ENCODE measurements around the gene AVPR1A.

Gene AVPR1A

GRCh38 chr12:63093711-63094110, 57.3 kb downstream of the AVPR1A start:
- no peak for DNase-seq

DNA sequence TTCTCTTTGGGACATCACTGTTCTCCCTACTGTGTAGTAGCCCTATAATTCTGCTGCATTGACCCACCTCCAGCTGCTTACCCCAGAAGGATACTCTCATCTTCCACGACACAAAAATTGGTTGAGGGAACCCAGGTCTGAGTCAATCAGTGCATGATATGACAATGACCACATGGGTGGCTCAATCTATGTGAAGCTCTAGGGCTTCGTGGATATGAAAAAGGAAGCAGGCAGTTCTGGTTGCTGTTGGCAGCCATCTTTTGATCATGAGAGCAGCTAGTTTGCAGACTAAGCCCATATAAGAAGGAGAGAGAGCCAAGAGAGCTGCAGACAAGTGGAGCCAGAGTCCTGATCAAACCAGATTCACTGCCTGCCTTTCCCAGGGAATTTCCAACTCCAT, 57.9 kb downstream of the AVPR1A start:
- DNase-seq, result no peak
